Spinal cord (tissue), 10 donors: ENCODE data around the gene SHCBP1L. TPM values are rescaled to one million over a fixed set of nuclear protein-coding genes. Genes with fewer than 3 reads are reported as not detected.
A peak's percentile ranks its signal among the peaks of the same experiment; 100 is the strongest.

ENCODE experiments used
- DNase-seq, 6 donors: peaks; one replicate each; pipeline versions ENCODE4 v3.0.0 to v3.0.0-alpha.2; 2013 to 2015; ENCODE audit warnings: low spot score in 6 of 6, low read depth in 4 of 6
- H3K27ac ChIP-seq: one replicate; pipeline ENCODE4 v1.5.1; 2013; ENCODE audit warnings: low read depth, low read length, control low read depth
- H3K27me3 ChIP-seq: one replicate; pipeline ENCODE4 v1.6.1; 2013; ENCODE audit warnings: low read length; ENCODE audit not compliant: control insufficient read depth, insufficient read depth
- H3K36me3 ChIP-seq: one replicate; pipeline ENCODE4 v1.6.1; 2013; ENCODE audit warnings: low read length; ENCODE audit not compliant: control insufficient read depth, insufficient read depth
- H3K4me1 ChIP-seq: one replicate; pipeline ENCODE4 v1.6.1; 2013; ENCODE audit warnings: low read length; ENCODE audit not compliant: control insufficient read depth, insufficient read depth
- H3K4me3 ChIP-seq: one replicate; pipeline ENCODE4 v1.5.1; 2013; ENCODE audit warnings: low read depth, low read length, control low read depth
- H3K9me3 ChIP-seq: one replicate; pipeline ENCODE4 v1.6.1; 2013; ENCODE audit warnings: low read length; ENCODE audit not compliant: control insufficient read depth, insufficient read depth
- WGBS: methylation state at CpG from one replicate; pipeline ENCODE4 v1.1.5; 2013; ENCODE audit warnings: missing lambda C conversion rate; ENCODE audit not compliant: insufficient coverage; 5-methylcytosine and 5-hydroxymethylcytosine counted together
- long read RNA-seq, 4 donors: transcript quantifications; one replicate each; lab custom pipeline, GENCODE V29; 2026
- polyA plus RNA-seq, 2 donors: library from polyadenylated mRNA; unstranded; fragments of 120-200 nt; gene quantifications; one replicate each; pipeline ENCODE4 v1.2.1, GENCODE V29; 2013; ENCODE audit not compliant: insufficient read length in 2 of 2
- total RNA-seq, 2 donors: library from RNA; depleted of rRNA in 1 of 2; stranded (reverse); fragments of 120-200 nt in 1 of 2; fragments of >200 nt in 1 of 2; gene quantifications; one replicate each; pipeline versions ENCODE4 v1.2.3 to v1.2.4, GENCODE V29; 2013 to 2014
- donor health status: healthy.

Gene SHCBP1L
- total RNA-seq (under 1 TPM; 0.10 to 0.28 TPM), polyA plus RNA-seq (under 1 TPM; 0.25 to 0.30 TPM)
- long read RNA-seq, donor 1: 0 reads
- long read RNA-seq, donor 2: 0 reads
- long read RNA-seq, donor 3: 0 reads
- long read RNA-seq, donor 4: 0 reads

- H3K4me3 ChIP-seq: no peak within 1 kb of the TSS
Observed at GRCh38 chr1:182952677-182953444, at the start of gene SHCBP1L. Gene SHCBP1L (minus strand): TSS chr1:182953166. CDS start chr1:182953133, 33 bp downstream.

DNA sequence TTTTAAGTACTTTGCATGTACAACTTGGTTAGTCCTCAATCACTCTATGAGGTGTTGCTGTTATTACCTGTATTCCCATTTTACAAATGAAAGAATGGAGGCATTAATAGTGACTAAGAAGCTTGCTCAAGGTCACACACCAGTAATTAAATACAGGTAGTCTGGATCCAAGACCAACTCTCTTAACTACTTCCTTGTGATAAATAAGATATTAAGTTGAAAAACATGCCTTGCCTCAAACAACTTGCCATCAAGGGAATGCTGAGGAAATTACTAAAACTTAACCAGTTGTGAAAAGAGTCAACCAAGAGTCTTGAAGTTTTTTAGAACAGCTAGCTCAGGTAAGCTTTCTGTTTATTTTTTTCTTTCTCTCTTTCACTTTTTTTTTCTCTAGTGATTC is 49.3 kb upstream of the SHCBP1L start:
- Histone ChIP-seq H3K36me3 (no peaks in the 10 kb centered on the region), H3K27ac (no peak overlapping the region), H3K27me3 (no peaks in the 10 kb centered on the region), H3K9me3 (no peaks in the 10 kb centered on the region), H3K4me3 (no peak overlapping the region), H3K4me1 (no peaks in the 10 kb centered on the region)
- no peak for DNase-seq

More at GRCh38 chr1:182952677-182953444, at the start of gene SHCBP1L:
- Histone ChIP-seq H3K36me3 (no peaks in the 10 kb centered on the region), H3K27me3 (peaks cover 8% of the 10 kb centered on the region), H3K4me1 (peaks cover 9% of the 10 kb centered on the region), H3K27ac (no peak within 1 kb of the TSS), H3K9me3 (no peaks in the 10 kb centered on the region)
- peak in 2 of 6 donors; percentile 21 to 32 for DNase-seq
- 28% methylated on average over 78 of the region's 79 CpGs for WGBS

- DNase-seq: peak in 1 of 6 donors; percentile 13
Observed at GRCh38 chr1:183000167-183000962, 47.4 kb upstream of the SHCBP1L start.

GRCh38 chr1:182998482-182998881 is 45.5 kb upstream of the SHCBP1L start:
- H3K36me3 ChIP-seq: no peaks in the 10 kb centered on the region
- no peaks in the 10 kb centered on the region for H3K9me3 ChIP-seq
- no peak overlapping the region for H3K4me3 ChIP-seq
- no peak overlapping the region for H3K27ac ChIP-seq
- no peak for DNase-seq
- no peaks in the 10 kb centered on the region for H3K27me3 ChIP-seq
- no peaks in the 10 kb centered on the region for H3K4me1 ChIP-seq

More at GRCh38 chr1:183000167-183000962, 47.4 kb upstream of the SHCBP1L start:
- Histone ChIP-seq H3K27me3 (no peaks in the 10 kb centered on the region), H3K36me3 (no peaks in the 10 kb centered on the region), H3K4me3 (no peak overlapping the region), H3K27ac (no peak overlapping the region), H3K9me3 (no peaks in the 10 kb centered on the region), H3K4me1 (no peaks in the 10 kb centered on the region)
- WGBS: 83% methylated on average over 1 of the region's 4 CpGs

DNA sequence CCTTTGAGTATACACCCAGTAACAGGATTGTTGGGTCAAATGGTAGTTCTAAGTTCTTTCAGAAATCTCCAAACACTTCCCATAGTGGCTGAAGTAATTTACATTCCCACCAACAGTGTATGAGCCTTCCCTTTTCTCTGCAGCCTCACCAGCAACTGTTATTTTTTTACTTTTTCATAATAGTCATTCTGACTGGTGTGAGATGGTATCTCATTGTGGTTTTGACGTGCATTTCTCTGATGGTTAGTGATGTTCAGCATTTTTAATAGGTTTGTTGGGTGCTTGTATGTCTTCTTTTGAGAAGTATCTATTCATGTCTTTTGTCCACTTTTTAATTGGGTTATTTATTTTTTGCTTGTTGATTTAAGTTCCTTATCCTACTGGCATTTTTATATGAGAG is 43.9 kb upstream of the SHCBP1L start:
- H3K27ac ChIP-seq: no peak overlapping the region
- H3K4me3 ChIP-seq: no peak overlapping the region
- H3K9me3 ChIP-seq: no peaks in the 10 kb centered on the region
- H3K36me3 ChIP-seq: no peaks in the 10 kb centered on the region
- H3K4me1 ChIP-seq: no peaks in the 10 kb centered on the region
- no peak for DNase-seq
- no CpG with 5 or more reads among the region's 1 CpG for WGBS
- no peaks in the 10 kb centered on the region for H3K27me3 ChIP-seq

DNA sequence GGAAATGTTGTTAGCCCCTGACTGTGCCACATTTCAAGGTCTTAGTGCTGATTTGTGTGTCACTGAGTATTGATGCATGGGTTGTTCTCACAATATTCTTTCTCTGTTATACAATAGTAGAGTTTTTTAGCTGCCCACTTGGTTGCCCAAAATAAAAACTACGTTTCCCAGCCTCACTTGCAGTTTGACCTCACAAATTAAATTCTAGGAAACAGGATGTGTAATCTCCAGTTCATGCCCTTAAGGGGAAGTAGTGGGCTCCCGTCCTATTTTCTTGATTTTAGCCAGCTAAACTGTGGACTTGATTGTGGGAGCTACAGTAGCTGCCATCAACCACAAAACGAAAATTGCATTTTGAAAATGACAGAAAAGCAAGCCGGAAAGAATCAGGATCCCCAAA is 42.9 kb upstream of the SHCBP1L start:
- H3K36me3 ChIP-seq: no peaks in the 10 kb centered on the region

DNA sequence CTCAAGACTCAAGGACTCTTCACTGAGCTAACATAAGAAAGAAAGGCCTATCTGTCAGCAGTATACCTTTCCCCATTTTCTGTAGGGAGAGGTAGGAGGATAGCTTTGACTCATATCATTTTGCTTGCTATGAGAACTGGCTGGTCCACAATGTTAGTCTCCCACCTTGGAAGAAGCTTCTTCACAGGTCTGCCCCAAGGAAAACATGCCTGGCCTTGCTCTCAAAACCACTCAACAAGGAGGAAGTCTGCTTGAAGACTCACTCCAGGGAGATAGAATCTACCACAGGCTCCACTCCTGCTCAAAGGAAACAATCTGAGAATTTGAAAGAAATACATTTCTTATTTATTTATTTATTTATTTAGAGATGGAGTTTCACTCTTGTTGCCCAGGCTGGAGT is 40.8 kb upstream of the SHCBP1L start:
- Histone ChIP-seq H3K27me3 (no peaks in the 10 kb centered on the region), H3K4me3 (no peak overlapping the region), H3K27ac (no peak overlapping the region), H3K9me3 (no peaks in the 10 kb centered on the region), H3K4me1 (no peaks in the 10 kb centered on the region), H3K36me3 (no peaks in the 10 kb centered on the region)
- DNase-seq: no peak

More for the DNA sequence above, 42.9 kb upstream of the SHCBP1L start:
- no CpG with 5 or more reads among the region's 4 CpGs for WGBS
- no peak overlapping the region for H3K27ac ChIP-seq
- DNase-seq: no peak
- H3K4me3 ChIP-seq: no peak overlapping the region
- no peaks in the 10 kb centered on the region for H3K4me1 ChIP-seq
- no peaks in the 10 kb centered on the region for H3K27me3 ChIP-seq
- no peaks in the 10 kb centered on the region for H3K9me3 ChIP-seq

DNA sequence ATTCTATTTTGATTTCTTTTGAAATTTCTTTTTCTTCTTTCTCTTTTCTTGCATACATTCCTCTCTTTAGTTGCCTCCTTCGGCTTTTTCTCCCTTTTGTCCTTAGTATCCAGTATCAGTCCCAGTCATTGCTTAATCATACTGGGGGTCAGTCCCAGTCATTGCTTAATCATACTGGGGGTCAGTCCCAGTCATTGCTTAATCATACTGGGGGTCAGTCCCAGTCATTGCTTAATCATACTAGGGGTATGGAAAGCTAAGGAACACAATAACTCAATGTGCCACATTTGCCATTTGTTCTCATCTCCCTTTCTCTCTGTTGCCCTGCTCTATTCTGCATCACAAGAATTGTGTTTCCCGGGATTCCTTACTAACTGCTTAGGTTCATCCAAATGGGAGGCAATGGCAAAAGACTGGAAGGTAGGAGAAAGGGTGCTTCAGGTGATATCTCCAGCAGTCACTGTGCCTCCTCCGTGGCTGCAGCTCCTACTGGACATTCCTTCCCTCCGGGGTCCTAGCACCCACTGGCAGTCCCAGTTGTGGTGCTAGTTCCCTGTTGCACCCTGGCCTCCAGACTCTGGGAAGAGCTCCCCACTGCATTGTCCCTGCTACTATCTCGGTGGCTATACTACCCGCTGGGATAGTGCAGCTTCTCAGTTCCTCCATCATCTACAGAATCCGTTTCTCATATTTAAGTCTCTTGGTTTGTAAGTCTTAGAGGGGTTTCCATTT is 37.6 kb upstream of the SHCBP1L start:
- DNase-seq: no peak
- H3K27me3 ChIP-seq: no peaks in the 10 kb centered on the region
- H3K4me3 ChIP-seq: no peak overlapping the region
- WGBS: 63% methylated on average over 3 of the region's 7 CpGs
- no peak overlapping the region for H3K27ac ChIP-seq
- H3K4me1 ChIP-seq: no peaks in the 10 kb centered on the region
- H3K36me3 ChIP-seq: no peaks in the 10 kb centered on the region
- no peaks in the 10 kb centered on the region for H3K9me3 ChIP-seq

DNA sequence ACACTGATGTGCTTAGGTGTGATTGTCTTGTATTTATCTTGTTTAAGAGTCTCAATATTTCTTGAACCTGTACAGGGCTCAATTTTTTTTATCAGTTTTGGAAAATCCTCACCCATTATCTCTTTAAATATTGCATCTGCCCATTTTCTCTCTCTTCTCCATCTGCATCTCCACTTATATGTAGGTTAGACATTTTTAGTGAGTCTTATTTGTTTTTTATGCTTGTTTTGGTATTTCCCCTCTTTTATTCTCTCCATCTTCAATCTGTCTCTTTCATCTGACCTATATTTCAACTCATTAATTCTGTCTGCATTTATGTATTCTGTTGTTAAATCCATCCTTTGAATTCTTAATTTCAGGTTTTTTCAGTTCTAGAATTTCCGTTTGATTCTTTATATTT is 32.9 kb upstream of the SHCBP1L start:
- Histone ChIP-seq H3K27me3 (no peaks in the 10 kb centered on the region), H3K9me3 (no peaks in the 10 kb centered on the region), H3K4me1 (no peaks in the 10 kb centered on the region), H3K36me3 (no peaks in the 10 kb centered on the region), H3K27ac (no peak overlapping the region), H3K4me3 (no peak overlapping the region)
- WGBS: no CpG with 5 or more reads among the region's 1 CpG
- DNase-seq: no peak
